ENCODE results near the gene CSE1L. TPM values are rescaled to one million over a fixed set of nuclear protein-coding genes. Genes with fewer than 3 reads are reported as not detected.
A peak's percentile ranks its signal among the peaks of the same experiment; 100 is the strongest.

CSE1L gene, protein sequence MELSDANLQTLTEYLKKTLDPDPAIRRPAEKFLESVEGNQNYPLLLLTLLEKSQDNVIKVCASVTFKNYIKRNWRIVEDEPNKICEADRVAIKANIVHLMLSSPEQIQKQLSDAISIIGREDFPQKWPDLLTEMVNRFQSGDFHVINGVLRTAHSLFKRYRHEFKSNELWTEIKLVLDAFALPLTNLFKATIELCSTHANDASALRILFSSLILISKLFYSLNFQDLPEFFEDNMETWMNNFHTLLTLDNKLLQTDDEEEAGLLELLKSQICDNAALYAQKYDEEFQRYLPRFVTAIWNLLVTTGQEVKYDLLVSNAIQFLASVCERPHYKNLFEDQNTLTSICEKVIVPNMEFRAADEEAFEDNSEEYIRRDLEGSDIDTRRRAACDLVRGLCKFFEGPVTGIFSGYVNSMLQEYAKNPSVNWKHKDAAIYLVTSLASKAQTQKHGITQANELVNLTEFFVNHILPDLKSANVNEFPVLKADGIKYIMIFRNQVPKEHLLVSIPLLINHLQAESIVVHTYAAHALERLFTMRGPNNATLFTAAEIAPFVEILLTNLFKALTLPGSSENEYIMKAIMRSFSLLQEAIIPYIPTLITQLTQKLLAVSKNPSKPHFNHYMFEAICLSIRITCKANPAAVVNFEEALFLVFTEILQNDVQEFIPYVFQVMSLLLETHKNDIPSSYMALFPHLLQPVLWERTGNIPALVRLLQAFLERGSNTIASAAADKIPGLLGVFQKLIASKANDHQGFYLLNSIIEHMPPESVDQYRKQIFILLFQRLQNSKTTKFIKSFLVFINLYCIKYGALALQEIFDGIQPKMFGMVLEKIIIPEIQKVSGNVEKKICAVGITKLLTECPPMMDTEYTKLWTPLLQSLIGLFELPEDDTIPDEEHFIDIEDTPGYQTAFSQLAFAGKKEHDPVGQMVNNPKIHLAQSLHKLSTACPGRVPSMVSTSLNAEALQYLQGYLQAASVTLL
- total RNA-seq, result 10 to 100 TPM; 35.8 to 55.6 (median 42.2) TPM

DNA sequence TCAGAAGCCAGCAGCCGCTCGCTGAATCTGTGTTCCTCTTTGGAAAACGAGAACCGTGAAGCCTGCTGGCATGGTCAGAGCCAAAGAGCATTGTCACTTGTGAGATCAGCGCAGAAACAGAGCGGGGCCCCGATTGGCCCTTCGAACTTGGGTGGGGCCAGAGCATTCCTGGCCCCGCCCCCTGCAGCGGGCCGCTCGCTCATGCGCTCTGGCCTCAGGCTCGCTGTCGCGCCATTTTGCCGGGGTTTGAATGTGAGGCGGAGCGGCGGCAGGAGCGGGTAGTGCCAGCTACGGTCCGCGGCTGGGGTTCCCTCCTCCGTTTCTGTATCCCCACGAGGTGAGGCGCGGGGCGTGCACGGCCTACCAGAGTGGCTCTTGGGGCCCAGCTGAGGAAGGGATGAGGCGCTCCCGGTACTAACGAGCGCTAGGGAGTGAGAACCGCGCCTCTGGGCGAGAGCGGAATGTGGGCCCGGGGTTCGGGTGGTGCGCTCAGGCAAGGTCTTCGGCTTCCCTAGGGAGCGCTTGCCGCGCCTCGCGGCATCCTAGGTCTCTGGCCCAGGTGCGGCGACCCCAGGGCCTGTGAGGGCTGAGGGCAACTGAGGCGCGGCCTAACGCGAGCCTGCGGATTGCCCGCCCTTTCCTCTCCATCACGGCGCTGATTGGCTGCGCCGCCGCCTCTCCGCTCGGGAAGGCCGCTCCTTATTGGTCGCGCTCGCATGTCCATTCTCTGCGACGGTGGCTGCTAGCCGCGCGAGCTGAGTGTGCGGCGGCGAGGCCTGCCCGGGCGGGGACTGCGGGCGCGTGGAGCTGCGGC, at the start of gene CSE1L:
CSE1L (plus strand) TSS at position 226 of the 814 bp plus-strand sequence. CDS start 12,152 bp downstream, outside the sequence.
- peak; percentile 97 for ATAC-seq
- peak within 1 kb of the TSS; percentile 72 to 89 for H3K4me3 ChIP-seq
- peak within 1 kb of the TSS; percentile 88 to 99 (median 96) for H3K27ac ChIP-seq
- 0% methylated on average over 5 of the region's 80 CpGs; no CpG with 5 or more reads in 1 of the 2 donors for WGBS, 2 donors (ENCODE audit: low coverage in 1 of 2)
- peaks cover 4 to 34% (median 6%) of the 10 kb centered on the region in 3 donors for H3K4me1 ChIP-seq
- TF ChIP-seq POLR2AphosphoS5 (IDR thresholded peaks at IDR 0.05), result peak; percentile 87
- TF ChIP-seq POLR2A (IDR thresholded peaks at IDR 0.05), result peak; percentile 64 to 74
- TF ChIP-seq, protein P1, sequence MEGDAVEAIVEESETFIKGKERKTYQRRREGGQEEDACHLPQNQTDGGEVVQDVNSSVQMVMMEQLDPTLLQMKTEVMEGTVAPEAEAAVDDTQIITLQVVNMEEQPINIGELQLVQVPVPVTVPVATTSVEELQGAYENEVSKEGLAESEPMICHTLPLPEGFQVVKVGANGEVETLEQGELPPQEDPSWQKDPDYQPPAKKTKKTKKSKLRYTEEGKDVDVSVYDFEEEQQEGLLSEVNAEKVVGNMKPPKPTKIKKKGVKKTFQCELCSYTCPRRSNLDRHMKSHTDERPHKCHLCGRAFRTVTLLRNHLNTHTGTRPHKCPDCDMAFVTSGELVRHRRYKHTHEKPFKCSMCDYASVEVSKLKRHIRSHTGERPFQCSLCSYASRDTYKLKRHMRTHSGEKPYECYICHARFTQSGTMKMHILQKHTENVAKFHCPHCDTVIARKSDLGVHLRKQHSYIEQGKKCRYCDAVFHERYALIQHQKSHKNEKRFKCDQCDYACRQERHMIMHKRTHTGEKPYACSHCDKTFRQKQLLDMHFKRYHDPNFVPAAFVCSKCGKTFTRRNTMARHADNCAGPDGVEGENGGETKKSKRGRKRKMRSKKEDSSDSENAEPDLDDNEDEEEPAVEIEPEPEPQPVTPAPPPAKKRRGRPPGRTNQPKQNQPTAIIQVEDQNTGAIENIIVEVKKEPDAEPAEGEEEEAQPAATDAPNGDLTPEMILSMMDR (IDR thresholded peaks at IDR 0.05), result peak in 3 of 4 experiments; percentile 17 to 67 (median 59)
- no peak for TF ChIP-seq EP300 (IDR thresholded peaks at IDR 0.05)
- no peaks in the 10 kb centered on the region for H3K9me3 ChIP-seq
- H3K27me3 ChIP-seq, result no peaks in the 10 kb centered on the region
- H3K36me3 ChIP-seq, result no peaks in the 10 kb centered on the region

DNA sequence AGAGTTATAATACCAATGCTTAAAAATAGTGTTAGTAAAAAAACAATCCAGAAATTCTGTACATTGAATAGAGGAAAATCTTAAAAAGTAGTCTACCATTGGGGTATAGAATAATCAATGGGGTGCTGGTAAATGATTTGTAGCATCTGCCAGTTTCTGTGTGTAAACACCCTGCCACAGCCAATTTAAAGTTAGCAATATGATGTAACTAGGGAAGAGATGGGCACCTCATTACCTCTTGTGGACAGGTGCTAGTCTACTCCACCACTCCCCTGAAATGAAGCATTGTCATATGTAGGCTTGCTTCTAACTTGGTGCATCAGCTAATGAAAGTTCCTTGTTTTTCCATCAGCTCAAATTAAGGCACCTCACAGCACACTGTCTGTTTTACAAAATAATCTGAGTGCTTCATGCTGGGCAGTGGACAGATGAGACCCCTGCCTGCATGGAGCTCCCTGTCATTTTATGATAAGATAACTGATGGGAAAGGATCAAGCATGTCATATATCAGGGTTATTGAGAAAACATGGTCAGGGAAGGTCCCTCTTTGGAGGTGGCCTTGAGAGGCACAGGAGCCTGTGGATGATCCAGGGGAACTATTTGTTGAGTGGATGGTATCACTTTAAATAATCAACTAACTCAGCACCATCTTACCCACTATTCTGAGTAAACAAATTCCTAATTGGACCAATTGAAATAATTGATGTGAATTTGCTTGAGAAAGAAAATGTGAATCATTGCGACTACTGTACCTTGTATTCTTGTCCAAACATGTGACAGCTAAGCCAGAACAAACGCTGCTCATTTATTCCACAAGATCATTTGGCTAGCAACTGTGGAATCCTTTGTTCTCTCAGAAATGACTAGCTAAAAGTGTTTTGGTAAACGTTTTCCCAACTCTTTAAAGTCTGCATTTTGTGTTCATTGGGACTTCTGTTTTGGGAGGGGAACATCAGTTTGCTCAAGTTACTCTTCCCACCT, 45.9 kb upstream of the CSE1L start:
- no peaks in the 10 kb centered on the region for H3K27me3 ChIP-seq
- no peak overlapping the region for H3K27ac ChIP-seq
- H3K4me3 ChIP-seq, result no peak overlapping the region
- H3K36me3 ChIP-seq, result peaks cover 4 to 97% of the 10 kb centered on the region in 2 donors
- WGBS, 2 donors (ENCODE audit: low coverage in 1 of 2), result 54 to 56% methylated on average over 3 of the region's 3 CpGs
- no peak for ATAC-seq
- no peaks in the 10 kb centered on the region for H3K4me1 ChIP-seq
- TF ChIP-seq EP300 (IDR thresholded peaks at IDR 0.05) (no peak), POLR2A (IDR thresholded peaks at IDR 0.05) (no peak), POLR2AphosphoS5 (IDR thresholded peaks at IDR 0.05) (no peak)
- TF ChIP-seq, protein P1 (IDR thresholded peaks at IDR 0.05), result no peak
- no peaks in the 10 kb centered on the region for H3K9me3 ChIP-seq

DNA sequence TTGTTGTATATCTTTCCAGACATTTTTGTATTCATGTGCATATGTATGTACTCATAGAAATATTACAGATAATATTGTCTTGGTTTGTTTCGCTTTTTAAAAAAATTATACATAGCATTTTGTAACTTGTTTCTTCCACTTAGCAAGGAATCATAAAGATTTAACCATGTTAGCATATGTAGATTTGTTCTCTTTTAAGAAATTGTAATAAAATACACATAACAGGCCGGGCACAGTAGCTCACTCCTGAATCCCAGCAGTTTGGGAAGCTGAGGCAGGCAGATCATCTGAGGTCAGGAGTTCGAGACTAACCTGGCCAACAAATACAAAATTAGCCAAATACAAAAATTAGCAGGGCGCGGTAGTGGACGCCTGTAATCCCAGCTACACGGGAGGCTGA, 44.4 kb upstream of the CSE1L start:
- Histone ChIP-seq H3K9me3 (no peaks in the 10 kb centered on the region), H3K27ac (no peak overlapping the region), H3K4me1 (no peaks in the 10 kb centered on the region), H3K27me3 (no peaks in the 10 kb centered on the region), H3K36me3 (peaks cover 0 to 97% of the 10 kb centered on the region in 2 donors), H3K4me3 (no peak overlapping the region)
- 88 to 95% methylated on average over 1 to 7 of the region's 7 CpGs for WGBS, 2 donors (ENCODE audit: low coverage in 1 of 2)
- no peak for TF ChIP-seq POLR2AphosphoS5 (IDR thresholded peaks at IDR 0.05)
- no peak for TF ChIP-seq EP300 (IDR thresholded peaks at IDR 0.05)
- TF ChIP-seq POLR2A (IDR thresholded peaks at IDR 0.05), result no peak
- TF ChIP-seq, protein P1 (IDR thresholded peaks at IDR 0.05), result no peak
- ATAC-seq, result no peak
